Hepatic stellate cell (primary cell): Measurements from ENCODE around the gene LENEP.

Source experiments
- DNase-seq: peaks from one replicate; pipeline ENCODE4 v3.0.0; 2011; ENCODE audit warnings: low spot score

The LENEP gene

DNA sequence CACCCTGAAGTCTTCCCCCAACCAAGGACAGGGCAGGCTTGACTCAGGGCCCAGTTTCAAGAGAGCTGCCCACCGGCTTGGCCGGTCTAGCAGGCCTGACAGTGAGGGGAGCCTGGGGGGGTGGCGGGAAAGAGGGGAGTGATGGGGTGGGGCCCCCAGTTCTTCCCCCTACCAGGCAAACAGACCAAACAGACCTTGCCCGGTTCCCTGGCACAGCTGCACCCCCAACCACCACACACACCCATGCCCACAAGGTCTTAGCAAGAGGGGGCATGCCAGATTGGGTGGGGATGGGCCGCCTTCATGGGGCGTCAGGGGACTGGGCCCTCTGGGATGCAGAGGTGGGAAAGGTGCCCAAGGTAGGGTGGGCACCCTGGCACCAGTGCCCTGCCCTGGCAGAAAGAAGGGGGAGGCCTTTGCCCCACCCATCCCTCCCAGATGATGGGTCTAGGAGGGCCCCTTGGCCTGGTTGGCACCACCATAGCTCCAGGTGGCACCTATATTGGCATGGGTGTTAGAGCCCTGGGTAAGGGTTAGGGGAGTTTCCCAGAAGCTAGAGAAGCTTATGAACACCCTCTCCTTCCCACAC is 18.1 kb downstream of the LENEP start:
- no peak for DNase-seq

DNA sequence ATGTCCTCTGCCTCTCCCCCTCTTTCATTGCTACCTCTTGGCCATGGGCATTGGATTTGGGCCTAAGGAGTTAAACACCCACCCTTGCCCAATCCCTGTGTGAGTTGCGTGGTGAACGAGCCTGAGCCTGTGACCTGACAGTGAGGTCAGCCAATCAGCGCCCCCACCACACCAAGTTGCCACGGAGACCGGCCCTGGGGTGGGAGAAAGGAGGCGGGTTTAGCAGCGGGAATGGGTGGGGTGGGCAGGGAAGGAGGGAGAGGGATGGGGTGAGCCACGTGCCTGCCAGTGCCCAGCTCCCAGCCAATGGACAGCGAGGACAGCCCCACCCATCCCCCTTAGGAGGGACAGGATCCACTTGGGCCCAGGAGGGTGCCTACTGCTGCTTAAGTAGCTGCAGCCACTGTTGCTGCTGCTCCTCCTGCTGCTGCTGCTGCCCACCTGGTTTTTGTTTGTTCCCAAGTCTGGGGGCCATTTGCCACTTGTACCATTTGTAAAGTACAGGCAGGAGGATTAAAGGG is 18.7 kb downstream of the LENEP start:
- DNase-seq = no peak

DNA sequence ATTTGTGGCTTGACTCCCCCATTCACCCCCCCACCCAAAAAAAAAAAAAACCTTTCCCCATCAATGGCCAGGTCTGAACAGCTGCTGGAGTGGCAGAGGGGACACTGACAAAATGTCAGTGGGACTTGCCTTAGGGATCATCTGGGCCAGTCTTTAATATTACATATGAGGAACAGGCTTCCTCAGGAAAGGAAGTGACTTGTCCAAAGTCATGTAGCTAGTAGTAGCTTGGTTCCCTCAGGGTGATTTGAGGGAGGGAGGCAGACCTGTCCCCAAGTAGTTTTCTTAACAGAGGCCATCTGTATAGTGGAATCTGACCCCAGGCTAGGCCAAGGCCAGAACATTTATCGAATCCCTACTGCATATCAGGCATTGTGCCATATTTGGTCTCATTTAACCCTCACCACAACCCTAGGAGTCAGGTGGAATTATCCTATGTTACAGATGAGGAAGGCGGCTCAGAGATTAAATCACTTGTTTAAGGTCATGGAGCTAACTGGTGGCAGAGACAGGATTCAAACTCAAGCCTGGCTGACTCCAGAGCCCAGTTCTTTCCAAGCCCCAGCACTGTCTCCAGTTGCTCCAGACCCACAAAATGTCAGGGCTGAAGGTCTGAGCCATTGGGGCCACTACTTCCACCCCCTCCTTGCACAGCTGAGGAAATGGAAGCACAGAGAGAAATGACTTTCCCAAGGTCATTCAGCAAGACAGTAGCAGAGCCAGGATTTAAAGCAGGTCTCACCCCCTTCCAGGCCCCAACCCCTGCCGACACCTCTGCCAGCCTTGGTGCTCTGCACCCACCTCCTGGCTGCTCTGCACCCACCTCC is 19.6 kb downstream of the LENEP start:
- DNase-seq = no peak

DNA sequence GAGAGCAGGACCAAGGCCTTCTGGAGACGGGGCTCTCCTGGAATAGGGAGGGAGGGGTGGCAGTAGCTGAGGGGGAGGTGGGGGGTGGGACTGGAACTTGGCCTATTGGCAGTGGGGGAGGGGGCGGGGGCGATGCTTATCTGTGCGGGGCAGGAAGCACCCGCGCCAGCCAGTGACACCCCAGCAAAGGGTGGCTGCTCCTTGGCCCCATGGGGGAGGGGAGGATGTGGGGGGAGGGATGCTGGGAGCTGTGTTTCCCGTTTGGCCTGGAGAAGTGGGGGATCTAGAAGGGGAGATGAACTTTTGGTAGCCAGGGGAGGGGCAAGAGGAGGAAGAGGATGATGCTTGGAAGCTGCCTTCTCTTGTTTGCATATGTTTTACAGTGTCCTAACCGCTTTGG is 20.2 kb downstream of the LENEP start:
- DNase-seq = no peak

DNA sequence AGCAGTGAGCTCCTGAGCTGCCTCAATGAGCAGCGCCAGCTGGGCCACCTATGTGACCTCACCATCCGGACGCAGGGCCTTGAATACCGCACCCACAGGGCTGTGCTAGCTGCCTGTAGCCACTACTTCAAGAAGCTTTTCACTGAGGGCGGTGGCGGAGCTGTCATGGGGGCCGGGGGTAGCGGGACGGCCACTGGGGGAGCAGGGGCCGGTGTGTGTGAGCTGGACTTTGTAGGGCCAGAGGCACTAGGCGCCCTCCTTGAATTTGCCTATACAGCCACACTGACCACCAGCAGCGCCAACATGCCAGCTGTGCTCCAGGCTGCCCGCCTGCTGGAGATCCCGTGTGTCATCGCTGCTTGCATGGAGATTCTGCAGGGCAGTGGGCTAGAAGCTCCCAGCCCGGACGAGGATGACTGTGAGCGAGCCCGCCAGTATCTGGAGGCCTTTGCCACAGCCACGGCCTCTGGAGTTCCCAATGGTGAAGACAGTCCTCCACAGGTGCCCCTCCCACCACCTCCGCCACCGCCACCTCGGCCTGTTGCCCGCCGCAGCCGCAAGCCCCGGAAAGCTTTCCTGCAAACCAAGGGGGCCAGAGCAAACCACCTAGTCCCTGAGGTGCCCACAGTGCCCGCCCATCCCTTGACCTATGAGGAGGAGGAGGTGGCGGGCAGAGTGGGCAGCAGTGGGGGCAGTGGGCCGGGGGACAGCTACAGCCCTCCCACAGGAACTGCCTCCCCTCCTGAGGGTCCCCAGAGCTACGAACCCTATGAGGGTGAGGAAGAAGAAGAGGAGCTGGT is 21.5 kb downstream of the LENEP start:
- DNase-seq = no peak

DNA sequence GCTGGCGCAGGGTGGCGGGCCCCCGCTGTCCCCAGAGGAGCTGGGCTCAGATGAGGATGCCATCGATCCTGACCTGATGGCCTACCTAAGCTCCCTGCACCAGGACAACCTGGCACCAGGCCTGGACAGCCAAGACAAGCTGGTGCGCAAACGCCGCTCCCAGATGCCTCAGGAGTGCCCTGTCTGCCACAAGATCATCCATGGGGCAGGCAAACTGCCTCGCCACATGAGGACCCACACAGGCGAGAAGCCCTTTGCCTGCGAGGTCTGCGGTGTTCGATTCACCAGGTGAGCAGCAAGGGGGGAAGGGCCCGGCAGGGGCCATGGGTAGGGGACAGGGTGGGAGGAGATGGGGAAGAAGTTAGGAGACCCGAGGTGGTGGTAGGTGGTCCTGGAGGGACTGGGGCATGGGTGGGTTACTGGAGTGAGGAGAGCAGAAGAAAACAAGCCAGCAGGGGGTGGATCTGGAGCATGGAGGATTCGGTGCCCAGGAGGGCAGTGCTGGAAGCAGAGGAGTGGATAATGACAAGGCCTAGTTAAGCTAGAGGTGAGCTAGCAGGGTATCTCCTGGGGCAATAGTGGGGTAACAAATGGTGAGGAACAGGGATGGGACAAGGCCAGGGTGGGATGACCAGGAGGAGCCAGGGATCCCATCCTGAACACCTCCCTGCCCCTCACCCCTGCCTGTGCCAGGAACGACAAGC is 22.3 kb downstream of the LENEP start:
- DNase-seq = no peak

DNA sequence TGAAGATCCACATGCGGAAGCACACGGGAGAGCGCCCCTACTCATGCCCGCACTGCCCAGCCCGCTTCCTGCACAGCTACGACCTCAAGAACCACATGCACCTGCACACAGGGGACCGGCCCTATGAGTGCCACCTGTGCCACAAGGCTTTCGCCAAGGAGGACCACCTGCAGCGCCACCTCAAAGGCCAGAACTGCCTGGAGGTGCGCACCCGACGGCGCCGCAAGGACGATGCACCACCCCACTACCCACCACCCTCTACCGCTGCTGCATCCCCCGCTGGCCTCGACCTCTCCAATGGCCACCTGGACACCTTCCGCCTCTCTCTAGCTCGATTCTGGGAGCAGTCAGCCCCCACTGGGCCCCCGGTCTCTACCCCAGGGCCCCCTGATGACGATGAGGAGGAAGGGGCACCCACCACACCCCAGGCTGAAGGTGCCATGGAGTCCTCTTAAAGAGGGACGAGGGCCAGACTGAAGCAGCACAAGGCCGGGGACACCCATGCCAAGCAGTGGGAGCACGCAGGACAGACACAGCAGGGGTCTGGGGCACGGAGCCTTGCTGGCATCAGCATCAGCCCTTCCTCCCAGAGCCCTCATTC is 22.9 kb downstream of the LENEP start:
- no peak for DNase-seq

DNA sequence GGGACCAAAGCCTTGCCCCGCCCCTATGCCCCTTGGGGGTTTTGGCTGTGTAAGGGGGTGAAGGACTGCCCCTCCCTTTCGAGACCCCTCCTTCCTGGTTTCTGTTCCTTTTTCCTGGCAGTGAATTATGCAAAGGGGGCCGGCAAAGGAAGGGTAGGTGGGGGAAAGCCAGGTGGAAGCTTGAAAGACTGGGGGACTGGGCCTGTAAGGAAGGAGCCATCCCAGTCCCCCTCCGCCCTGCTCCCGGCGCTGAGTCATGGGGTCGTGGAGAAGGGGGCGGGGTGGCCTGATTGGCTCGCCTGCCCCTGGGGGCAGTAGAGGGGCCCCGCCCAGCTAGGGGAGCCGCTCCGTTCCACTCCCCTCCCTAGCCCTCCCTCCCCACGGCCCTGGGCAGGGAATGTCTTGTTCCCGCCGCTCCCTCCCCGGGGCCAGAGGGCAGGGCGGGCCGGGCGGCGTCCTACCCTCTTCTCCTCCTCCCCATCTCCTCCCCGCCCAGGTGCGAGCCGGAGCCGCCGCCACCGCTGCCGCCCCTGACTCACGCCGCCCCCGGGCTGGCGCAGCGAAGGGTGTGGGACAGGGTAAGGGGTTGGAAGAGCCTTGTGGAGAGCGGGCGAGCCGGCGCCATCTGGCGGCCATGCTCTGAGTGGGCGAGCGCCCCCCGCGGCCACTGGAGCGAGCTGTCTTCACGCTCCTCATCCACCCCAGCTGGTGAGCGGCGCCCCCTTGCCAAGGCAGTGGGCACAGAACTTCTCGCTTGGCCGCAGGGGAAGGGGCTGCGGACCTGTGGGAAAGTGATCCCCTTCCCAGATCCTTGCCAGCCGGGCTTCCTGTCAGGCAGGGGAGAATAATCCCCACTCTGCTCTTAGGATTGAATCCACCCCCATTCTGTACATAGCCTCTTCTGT is 23.9 kb downstream of the LENEP start:
- DNase-seq = peak; percentile 87

DNA sequence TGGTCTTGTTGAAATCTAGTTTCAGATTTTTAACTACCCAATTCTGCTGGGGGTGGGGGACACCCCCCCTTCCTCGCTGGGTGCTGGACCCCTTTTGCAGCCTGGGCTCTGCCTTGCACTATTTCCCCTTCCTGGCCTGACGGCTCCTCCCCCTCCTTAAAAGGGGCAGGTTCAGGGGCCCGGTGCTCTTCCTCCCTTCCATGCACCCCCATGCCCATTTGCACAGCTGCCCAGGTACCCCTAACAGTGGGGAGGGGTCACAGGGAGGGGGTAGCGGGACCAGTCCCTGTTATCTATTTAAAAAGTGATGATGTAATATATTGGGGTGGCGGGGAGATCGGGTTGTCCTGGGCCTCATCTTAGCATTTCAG is 24.5 kb downstream of the LENEP start:
- no peak for DNase-seq

DNA sequence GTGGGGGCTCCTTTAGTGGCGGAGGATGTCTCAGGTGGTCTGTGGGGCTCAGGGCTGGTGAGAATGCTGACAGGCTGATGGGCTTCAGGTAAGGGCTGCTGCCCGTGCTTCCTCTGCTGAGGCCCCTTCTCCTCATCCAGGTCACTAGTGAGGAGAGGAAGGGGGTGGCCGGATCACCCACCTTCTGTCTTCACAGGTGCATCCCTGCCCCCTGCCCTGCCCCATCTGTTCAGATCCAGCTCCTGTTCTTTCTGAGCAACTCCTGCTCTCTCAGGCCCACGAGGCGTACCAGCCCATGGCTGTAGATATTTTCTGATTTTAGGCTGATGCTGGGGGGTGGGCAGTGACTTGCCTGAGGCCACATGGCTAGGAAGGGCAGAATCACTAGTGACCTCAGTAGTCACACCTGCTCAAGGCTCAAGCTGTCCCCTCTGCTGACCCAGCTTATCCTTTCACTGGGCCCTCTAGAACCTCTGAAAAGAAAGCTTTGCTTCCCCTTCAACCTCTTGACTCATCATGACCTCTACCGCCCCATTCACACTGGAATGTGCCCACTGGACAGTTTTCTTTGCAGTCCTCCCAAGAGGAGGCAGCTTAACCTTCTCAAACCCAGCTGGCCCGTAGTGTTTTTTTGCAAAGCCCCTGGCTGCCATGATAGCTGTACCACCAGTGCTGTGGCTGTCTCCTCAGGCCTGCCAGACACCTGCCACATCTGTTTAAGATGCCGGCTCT is 25.4 kb downstream of the LENEP start:
- no peak for DNase-seq

DNA sequence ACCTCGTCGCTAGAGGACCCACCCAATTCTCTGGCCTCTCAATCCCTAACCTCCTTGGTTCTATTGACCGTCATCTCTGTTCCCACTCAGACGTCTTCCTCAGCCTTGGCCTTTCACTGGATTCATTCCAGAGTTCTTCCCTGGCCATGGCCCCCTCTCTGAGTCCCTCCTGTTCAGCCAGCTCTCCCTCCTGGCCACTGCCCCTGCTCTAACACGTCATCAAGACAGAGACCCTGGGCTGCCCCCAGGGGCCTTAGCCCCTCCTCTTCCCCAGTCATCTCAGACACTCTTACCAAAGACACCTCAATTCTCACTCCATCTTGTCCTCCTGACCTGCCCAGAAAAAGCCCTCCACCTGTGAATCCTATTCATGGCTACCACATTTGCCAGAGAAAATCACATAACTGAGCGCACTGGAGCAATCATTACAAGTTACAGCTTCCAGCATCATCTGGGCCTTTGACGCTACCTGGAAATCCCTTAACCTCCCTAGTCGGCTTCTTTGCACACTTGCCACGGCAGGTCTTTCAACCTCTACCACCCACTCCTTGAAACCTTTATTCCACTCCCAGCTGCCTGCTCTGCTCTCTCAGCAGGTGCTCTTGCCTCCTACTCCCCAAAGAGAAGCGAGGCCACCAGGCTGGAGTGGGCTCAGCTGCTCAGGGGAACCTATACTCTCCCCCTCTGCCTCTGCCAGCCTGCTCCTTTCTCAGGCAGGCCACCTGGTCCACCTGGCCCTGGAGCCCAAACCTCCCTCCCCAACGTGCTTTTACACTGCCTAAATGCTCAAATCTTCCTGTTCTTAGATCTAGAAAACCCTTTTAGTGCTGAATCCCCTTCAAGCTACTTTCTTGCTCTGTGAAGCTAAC is 26.2 kb downstream of the LENEP start:
- no peak for DNase-seq

DNA sequence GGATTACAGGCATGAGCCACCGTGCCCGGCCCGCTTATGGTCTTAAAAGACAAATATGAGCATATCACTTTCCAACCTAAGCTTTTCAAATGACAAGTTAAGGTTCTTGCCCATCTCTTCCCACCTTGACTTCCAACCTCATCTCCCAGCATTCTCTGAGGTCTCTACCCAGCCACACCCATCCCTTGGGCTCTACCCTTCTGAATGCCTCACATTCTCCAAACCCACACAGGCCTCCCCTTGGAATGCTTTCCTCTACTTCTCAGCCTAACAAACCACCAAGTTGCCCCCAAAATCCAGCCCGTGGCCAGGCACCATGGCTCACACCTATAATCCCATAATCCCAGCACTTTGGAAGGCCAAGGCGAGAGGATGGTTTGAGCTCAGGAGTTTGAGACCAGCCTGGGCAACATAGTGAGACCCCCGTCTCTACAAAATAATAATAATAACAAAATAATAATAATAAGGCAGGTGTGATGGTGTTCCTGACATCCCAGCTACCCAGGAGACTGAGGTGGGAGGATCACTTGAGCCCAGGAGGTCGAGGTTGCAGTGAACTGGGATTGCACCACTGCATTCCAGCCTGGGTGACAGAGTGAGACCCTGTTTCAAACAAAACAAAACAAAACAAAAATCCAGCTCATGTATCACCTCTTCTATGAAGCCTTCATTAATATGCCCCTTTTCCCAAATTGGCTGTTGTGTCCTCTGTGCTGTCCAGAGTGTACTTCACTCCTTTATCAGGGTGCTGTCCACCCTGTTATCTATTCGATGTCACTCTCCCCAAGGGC is 28.9 kb downstream of the LENEP start:
- DNase-seq = no peak

DNA sequence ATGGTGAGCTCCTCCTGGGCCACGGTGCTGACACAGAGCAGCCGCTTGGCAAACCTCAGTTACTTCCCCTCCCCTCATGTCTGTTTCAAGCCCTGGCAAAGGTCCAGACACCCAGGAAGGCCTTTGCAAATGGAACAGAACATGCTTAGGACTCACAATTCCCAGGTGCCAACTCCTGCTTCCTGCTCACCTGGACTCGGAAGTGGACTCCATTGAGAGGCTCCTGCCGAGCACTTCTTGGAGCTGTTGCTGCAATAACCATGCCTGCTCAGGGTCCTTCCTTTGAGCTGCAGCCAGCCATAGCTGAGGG is 29.5 kb downstream of the LENEP start:
- DNase-seq = no peak

DNA sequence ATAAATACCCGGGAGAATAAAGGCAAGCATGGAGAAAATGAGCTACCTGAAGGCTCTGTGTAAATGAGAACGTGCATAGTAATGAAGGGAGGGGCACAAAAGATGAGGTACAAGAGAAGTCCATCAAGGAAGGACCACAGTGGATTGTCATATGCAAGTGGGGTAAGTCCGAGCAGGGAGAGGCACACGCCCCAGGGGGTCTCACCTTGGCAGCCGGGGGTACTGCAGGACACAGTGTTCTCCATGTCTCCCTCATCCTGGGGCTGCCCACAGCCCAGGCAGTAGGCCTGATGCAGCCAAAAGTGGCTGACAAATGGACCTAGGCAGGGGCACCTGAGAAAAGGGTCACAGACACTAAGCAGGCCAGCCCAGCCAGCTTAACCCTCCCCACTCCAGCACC is 30.2 kb downstream of the LENEP start:
- no peak for DNase-seq

DNA sequence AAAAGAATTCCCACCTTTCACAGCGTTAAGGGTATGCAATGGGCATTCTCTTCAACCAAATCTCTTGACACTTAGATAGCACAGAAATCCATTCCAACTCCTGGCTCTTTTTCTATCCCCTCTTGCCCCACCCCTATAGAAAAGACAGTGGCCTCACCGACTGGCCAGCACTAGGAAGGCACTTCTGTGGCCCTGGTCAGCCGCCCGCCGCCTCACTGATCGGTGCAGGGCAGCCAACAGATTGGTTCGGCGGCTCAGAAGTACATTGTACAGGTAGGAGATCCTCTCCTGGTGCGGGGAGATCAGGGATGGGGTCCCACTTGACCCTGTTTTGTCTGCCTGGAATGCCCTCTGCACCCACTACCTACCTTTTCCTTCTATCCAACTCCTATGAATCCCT is 30.9 kb downstream of the LENEP start:
- DNase-seq = no peak

DNA sequence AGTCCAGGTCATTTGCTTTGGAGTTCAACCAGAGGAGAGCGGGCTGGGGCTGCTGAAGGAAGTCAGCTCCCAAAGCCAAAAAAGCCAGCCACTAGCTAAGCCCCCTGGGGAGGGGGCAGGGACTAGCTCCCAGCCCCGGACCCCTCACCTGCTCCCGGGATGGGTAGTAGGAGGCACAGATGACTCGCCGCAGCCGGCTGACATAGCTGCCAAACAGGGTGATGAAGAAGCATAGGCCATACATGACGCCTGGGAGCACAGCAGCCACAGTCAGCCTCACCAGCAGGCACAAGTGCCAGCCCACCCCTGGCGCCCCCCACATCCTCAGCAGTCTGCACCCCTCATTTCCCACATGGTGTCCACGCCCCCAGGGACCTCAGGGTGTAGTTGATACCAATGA is 32.8 kb downstream of the LENEP start:
- DNase-seq = no peak

DNA sequence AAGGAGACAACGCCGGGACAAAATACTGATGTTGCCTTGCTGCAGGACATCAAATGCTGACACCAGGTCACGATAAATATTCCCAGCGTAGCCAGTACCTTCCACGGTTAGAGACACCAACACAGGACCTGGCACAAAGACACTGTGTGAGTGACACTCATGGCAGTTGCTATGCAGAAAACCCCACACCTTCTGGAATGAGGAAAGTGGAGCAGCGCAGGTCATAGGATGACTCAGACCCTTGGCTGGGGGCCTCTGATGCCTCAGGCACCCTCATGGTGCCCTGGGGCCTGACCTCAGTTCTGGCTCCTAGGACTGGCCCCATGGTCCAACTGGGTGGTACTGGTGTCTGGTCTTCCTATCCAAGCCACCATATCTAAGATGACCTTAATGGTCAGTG is 33.2 kb downstream of the LENEP start:
- DNase-seq = no peak

DNA sequence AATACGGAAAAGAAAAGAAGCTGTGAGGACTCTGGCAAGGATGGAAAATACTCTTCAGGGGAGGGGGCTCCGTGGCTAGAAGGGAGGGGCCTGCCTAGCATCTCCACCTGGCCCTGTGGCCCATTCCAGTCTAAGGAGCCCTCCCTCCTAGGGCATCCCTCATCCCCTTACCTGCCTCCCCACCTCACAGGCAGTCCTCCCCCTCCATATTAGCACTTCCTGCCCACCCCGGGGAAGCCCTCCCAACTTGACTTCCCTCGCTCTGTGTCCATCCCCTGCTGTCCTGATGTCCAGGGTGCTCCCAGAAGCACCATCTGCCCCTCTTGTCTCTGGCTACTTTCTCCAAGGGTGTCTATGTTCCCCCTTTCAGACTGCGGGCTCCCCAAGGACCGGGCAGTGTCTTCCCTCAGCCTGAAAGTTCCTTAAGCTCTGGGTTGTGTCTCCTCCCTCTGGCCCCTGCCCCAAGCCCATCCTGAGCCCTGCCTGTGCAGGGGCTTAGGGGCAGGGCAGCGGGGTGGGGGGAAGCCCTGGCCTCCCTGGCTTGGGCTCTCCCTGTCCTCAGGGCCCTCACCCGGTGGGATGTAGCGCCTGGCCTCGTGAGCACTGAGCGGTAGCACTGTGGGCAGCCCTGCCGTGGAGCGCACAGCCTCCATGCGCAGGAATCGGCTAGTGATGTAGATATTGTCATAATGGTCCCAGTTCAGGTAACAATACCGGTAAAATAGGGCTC is 36.3 kb downstream of the LENEP start:
- no peak for DNase-seq
